GM12873 (cell line): ENCODE results near the gene AGBL1.

Experiments
- TF ChIP-seq, protein P1 (sequence below): IDR thresholded peaks from 2 replicates; pipeline ENCODE4 v1.5.1; 2012; ENCODE audit warnings: low read depth, mild to moderate bottlenecking, moderate library complexity, low read length, control low read depth; ENCODE audit not compliant: insufficient read depth; ENCODE audit errors: missing control alignments

The AGBL1 gene

GRCh38 chr15:86879250-86880229 lies 799.9 kb downstream of the AGBL1 start:
- TF ChIP-seq, protein P1, sequence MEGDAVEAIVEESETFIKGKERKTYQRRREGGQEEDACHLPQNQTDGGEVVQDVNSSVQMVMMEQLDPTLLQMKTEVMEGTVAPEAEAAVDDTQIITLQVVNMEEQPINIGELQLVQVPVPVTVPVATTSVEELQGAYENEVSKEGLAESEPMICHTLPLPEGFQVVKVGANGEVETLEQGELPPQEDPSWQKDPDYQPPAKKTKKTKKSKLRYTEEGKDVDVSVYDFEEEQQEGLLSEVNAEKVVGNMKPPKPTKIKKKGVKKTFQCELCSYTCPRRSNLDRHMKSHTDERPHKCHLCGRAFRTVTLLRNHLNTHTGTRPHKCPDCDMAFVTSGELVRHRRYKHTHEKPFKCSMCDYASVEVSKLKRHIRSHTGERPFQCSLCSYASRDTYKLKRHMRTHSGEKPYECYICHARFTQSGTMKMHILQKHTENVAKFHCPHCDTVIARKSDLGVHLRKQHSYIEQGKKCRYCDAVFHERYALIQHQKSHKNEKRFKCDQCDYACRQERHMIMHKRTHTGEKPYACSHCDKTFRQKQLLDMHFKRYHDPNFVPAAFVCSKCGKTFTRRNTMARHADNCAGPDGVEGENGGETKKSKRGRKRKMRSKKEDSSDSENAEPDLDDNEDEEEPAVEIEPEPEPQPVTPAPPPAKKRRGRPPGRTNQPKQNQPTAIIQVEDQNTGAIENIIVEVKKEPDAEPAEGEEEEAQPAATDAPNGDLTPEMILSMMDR: no peak

DNA sequence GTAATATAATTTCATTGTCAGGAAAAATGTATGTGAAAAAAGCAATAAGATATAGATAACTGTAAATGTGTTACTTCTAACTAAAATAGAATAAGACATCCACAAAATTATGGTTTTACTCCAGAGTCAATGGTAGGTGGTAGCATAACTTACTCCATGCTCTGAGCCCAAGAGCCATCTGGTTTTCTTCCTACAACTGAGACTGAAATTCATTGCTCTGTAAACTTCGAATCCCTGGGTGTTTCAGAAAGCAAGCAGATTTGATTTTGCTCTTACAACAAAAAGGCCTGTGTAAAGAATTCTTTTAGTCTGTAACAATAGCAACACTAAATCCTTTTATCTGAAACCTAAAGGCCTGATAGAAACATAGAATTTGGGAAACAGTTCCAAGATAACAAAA lies 805.9 kb downstream of the AGBL1 start:
- TF ChIP-seq, protein P1: no peak

DNA sequence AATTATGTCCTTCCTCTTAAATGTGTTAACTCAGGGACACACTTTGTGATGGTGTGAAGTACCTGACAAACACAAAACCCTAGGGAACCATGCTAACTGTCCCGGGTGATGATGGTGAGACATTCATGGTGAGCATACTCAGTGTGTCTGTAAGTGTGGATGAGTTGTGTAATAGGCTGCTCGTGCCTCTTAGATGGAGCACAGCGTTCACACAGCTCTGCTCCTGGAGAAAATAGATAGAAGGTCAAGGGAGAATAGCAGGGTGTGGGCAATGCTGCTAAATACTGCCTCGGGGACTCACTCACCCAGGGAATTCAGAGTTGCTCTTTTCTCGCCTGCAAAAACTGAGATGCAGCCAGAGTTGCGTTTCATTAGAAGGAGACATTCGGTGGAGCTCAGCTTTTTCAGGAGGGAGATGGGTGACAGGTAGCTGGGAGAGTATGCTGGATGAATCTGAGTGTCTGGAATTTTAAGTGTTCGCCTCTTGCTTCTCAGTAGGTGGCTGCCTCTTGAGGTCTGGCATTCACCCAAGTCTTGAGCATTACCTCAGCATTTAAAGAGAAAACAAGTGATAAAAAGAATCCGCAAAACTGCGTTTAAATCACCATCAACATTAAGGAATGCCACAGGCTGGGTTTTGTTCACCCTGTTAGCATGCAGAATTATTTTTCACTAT lies 813.2 kb downstream of the AGBL1 start:
- TF ChIP-seq, protein P1: no peak

- TF ChIP-seq, protein P1: no peak
Measured at GRCh38 chr15:86894269-86894668, 814.6 kb downstream of the AGBL1 start.

GRCh38 chr15:86903642-86904421 lies 824.2 kb downstream of the AGBL1 start:
- TF ChIP-seq, protein P1: no peak

- TF ChIP-seq, protein P1: no peak
Measured at GRCh38 chr15:86905625-86906256, 826.1 kb downstream of the AGBL1 start.

GRCh38 chr15:86906376-86906775 lies 826.7 kb downstream of the AGBL1 start:
- TF ChIP-seq, protein P1: no peak
